ENCODE data around the gene NDOR1. TPM values are rescaled to one million over a fixed set of nuclear protein-coding genes. Genes with fewer than 3 reads are reported as not detected.

NDOR1 gene
- total RNA-seq, 4 donors from 2014 or later = 9.0 to 16.6 (median 15.4) TPM

GRCh38 chr9:137159105-137160053, 46.1 kb upstream of the NDOR1 start:
- H3K27me3 ChIP-seq = peaks cover 44% of the 10 kb centered on the region
- DNase-seq = no peak
- H3K4me3 ChIP-seq (replicated peaks in 1 of 3) = no peak overlapping the region

GRCh38 chr9:137160054-137160425, 45.5 kb upstream of the NDOR1 start:
- no peaks in the 10 kb centered on the region for H3K9me3 ChIP-seq
- H3K4me1 ChIP-seq = peaks cover 9 to 26% of the 10 kb centered on the region in 2 donors
- 66 to 72% methylated on average over 16 to 17 of the region's 17 CpGs for WGBS, 2 donors
- H3K4me3 ChIP-seq (replicated peaks in 1 of 3) = no peak overlapping the region
- TF ChIP-seq POLR2A (IDR thresholded peaks at IDR 0.05) (no peak), CTCF (IDR thresholded peaks at IDR 0.05) (no peak)
- H3K27ac ChIP-seq = no peak overlapping the region
- no peak for DNase-seq
- peaks cover 45% of the 10 kb centered on the region for H3K27me3 ChIP-seq
- no peaks in the 10 kb centered on the region for H3K36me3 ChIP-seq
- intact Hi-C loops (cut with DNase I) = no loop called here

More at GRCh38 chr9:137159105-137160053, 46.1 kb upstream of the NDOR1 start:
- intact Hi-C loops (cut with DNase I) = no loop called here
- no peaks in the 10 kb centered on the region for H3K36me3 ChIP-seq
- peaks cover 9 to 26% of the 10 kb centered on the region in 2 donors for H3K4me1 ChIP-seq
- 30 to 42% methylated on average over 14 of the region's 14 CpGs for WGBS, 2 donors
- TF ChIP-seq POLR2A (IDR thresholded peaks at IDR 0.05) = no peak
- no peak for TF ChIP-seq CTCF (IDR thresholded peaks at IDR 0.05)
- no peaks in the 10 kb centered on the region for H3K9me3 ChIP-seq
- no peak overlapping the region for H3K27ac ChIP-seq

GRCh38 chr9:137160716-137161557, 44.6 kb upstream of the NDOR1 start:
- Histone ChIP-seq H3K4me1 (peaks cover 9 to 26% of the 10 kb centered on the region in 2 donors), H3K9me3 (no peaks in the 10 kb centered on the region), H3K4me3 (replicated peaks in 1 of 3) (no peak overlapping the region), H3K27ac (no peak overlapping the region), H3K36me3 (no peaks in the 10 kb centered on the region), H3K27me3 (peaks cover 52% of the 10 kb centered on the region)
- no peak for DNase-seq
- intact Hi-C loops (cut with DNase I) = no loop called here
- 25 to 51% methylated on average over 15 of the region's 56 CpGs for WGBS, 2 donors
- TF ChIP-seq CTCF (IDR thresholded peaks at IDR 0.05) (no peak), POLR2A (IDR thresholded peaks at IDR 0.05) (no peak)

GRCh38 chr9:137161558-137162486, 43.7 kb upstream of the NDOR1 start:
- DNase-seq = no peak
- Histone ChIP-seq H3K4me1 (peaks cover 9 to 21% of the 10 kb centered on the region in 2 donors), H3K4me3 (replicated peaks in 1 of 3) (no peak overlapping the region), H3K27me3 (peaks cover 53% of the 10 kb centered on the region), H3K9me3 (no peaks in the 10 kb centered on the region), H3K27ac (no peak overlapping the region), H3K36me3 (no peaks in the 10 kb centered on the region)
- TF ChIP-seq CTCF (IDR thresholded peaks at IDR 0.05) (no peak), POLR2A (IDR thresholded peaks at IDR 0.05) (no peak)
- WGBS, 2 donors = 3 to 4% methylated on average over 8 to 36 of the region's 71 CpGs
- intact Hi-C loops (cut with DNase I) = no loop called here

All from thyroid gland (tissue), 4 donors.